H1 (cell line): ENCODE data around the gene WDR5.

Source experiments
- BCL11A ChIP-seq, 2 experiments: IDR thresholded peaks; one replicate each; pipeline ENCODE4 v1.6.1; 2011; ENCODE audit warnings: low read depth in 2 of 2, low read length in 2 of 2, mild to moderate bottlenecking in 2 of 2
- CTCF ChIP-seq, 3 experiments: IDR thresholded peaks; 1 replicate in 2 of 3; 2 replicates in 1 of 3; pipeline versions ENCODE4 v1.5.1 to v1.6.1; 2011; ENCODE audit warnings: low read length in 3 of 3, mild to moderate bottlenecking in 3 of 3, inconsistent platforms in 2 of 3, low read depth in 1 of 3, moderate library complexity in 1 of 3; ENCODE audit not compliant: insufficient read depth in 1 of 3; ENCODE audit errors: control extremely low read depth in 1 of 3
- EZH2 ChIP-seq: fragments of 200-600 bp; sonication (generic); IDR thresholded peaks from 2 replicates; pipeline ENCODE4 v1.7.1; 2012; ENCODE audit warnings: low read depth, mild to moderate bottlenecking, moderate library complexity, low read length, inconsistent platforms; ENCODE audit not compliant: severe bottlenecking
- HDAC2 ChIP-seq, 2 experiments: fragments of 300-600 bp in 1 of 2; sonication (generic) in 1 of 2; IDR thresholded peaks; 2 replicates each; pipeline ENCODE4 v1.6.1; 2011 to 2012; ENCODE audit warnings: low read depth in 2 of 2, low read length in 2 of 2, mild to moderate bottlenecking in 2 of 2, moderate library complexity in 2 of 2, borderline replicate concordance in 1 of 2, inconsistent platforms in 1 of 2
- NRF1 ChIP-seq: IDR thresholded peaks from 2 replicates; pipeline ENCODE4 v1.6.1; 2011; ENCODE audit warnings: mild to moderate bottlenecking, low read depth, low read length, improper control_type of control experiment
- POLR2A ChIP-seq, 2 experiments: IDR thresholded peaks; 1 replicate in 1 of 2; 2 replicates in 1 of 2; pipeline ENCODE4 v1.6.1; 2011; ENCODE audit warnings: low read depth in 2 of 2, low read length in 2 of 2, mild to moderate bottlenecking in 2 of 2; ENCODE audit errors: control extremely low read depth in 1 of 2
- POLR2AphosphoS5 ChIP-seq: IDR thresholded peaks from 2 replicates; pipeline ENCODE4 v1.6.1; 2011; ENCODE audit warnings: low read depth, low read length
- SAP30 ChIP-seq: fragments of 300-600 bp; sonication (generic); IDR thresholded peaks from 2 replicates; pipeline ENCODE4 v1.7.1; 2012; ENCODE audit warnings: low read length, moderate library complexity, mild to moderate bottlenecking, inconsistent platforms; ENCODE audit not compliant: insufficient read depth, insufficient replicate concordance

DNA sequence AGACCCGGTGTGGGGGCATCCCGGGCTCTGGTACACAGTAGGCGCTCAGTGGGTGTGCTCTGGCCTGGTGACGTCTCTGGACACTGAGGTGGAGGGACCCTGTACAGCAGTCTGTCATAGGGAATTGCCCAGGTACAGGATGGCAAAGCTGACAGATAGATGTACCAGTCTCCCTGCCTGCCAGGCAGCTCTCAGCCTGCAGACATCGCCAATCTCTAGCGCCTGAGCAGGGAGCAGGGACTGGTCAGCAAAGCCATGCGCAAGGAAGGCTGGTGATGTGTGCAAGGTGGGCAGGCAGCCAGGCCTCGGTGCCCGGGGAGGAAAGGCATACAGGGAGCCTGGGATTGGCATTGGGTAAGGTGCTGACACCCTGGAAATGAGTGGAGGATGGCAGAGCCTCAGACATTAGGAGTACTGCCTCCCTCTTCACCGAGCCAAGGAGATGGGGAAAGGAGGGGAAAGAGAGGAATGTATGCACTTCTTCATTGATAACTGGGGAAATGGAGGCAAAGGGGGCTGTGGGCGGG lies 34.2 kb upstream of the WDR5 start:
- TF ChIP-seq POLR2AphosphoS5 (no peak), SAP30 (no peak), CTCF (IDR thresholded peaks at IDR 0.05; ENCODE audit: control extremely low read depth in 1 of 3, insufficient read depth in 1 of 3, low read depth in 1 of 3, low read length in 3 of 3) (no peak), BCL11A (IDR thresholded peaks at IDR 0.05; ENCODE audit: low read depth in 2 of 2, low read length in 2 of 2) (no peak), HDAC2 (IDR thresholded peaks at IDR 0.05; ENCODE audit: borderline replicate concordance in 1 of 2, low read depth in 2 of 2, low read length in 2 of 2) (no peak), POLR2A (IDR thresholded peaks at IDR 0.05; ENCODE audit: control extremely low read depth in 1 of 2, low read depth in 2 of 2, low read length in 2 of 2) (no peak), NRF1 (no peak), EZH2 (no peak)
